ENCODE measurements around the gene TUBB2B.

The TUBB2B gene

GRCh38 chr6:3227363-3228045, at the start of gene TUBB2B:
TUBB2B (minus strand) TSS chr6:3227653; CDS start chr6:3227543, 110 bp downstream.
- peak; percentile 29 for DNase-seq

- DNase-seq: no peak
Observed at GRCh38 chr6:3277251-3277650, 49.8 kb upstream of the TUBB2B start.

GRCh38 chr6:3276174-3277167, 49.0 kb upstream of the TUBB2B start:
- no peak for DNase-seq

- no peak for DNase-seq
Observed at GRCh38 chr6:3273707-3274521, 46.5 kb upstream of the TUBB2B start.

- DNase-seq: no peak
Observed at GRCh38 chr6:3272911-3273547, 45.6 kb upstream of the TUBB2B start.

- DNase-seq: no peak
Observed at GRCh38 chr6:3271756-3272155, 44.3 kb upstream of the TUBB2B start.

GRCh38 chr6:3270258-3270657, 42.8 kb upstream of the TUBB2B start:
- DNase-seq: no peak

GRCh38 chr6:3269281-3269975, 42.0 kb upstream of the TUBB2B start:
- no peak for DNase-seq

- DNase-seq: no peak
Observed at GRCh38 chr6:3268680-3269079, 41.2 kb upstream of the TUBB2B start.

- no peak for DNase-seq
Observed at GRCh38 chr6:3267162-3267561, 39.7 kb upstream of the TUBB2B start.

- DNase-seq: no peak
Observed at GRCh38 chr6:3266170-3266569, 38.7 kb upstream of the TUBB2B start.

- no peak for DNase-seq
Observed at GRCh38 chr6:3265671-3266070, 38.2 kb upstream of the TUBB2B start.

- DNase-seq: no peak
Observed at GRCh38 chr6:3264356-3264755, 36.9 kb upstream of the TUBB2B start.

- no peak for DNase-seq
Observed at GRCh38 chr6:3263096-3263495, 35.6 kb upstream of the TUBB2B start.

- DNase-seq: no peak
Observed at GRCh38 chr6:3261921-3262320, 34.5 kb upstream of the TUBB2B start.

GRCh38 chr6:3261518-3261820, 34.0 kb upstream of the TUBB2B start:
- DNase-seq: no peak

GRCh38 chr6:3260772-3261517, 33.5 kb upstream of the TUBB2B start:
- DNase-seq: no peak

GRCh38 chr6:3260296-3260695, 32.8 kb upstream of the TUBB2B start:
- no peak for DNase-seq

GRCh38 chr6:3259491-3259958, 32.1 kb upstream of the TUBB2B start:
- peak; percentile 9 for DNase-seq

GRCh38 chr6:3258720-3259490, 31.5 kb upstream of the TUBB2B start, which contains the start of gene PSMG4:
PSMG4 (plus strand) TSS chr6:3258947; CDS start chr6:3259023, 76 bp downstream.
- DNase-seq: peak; percentile 50

All from DMS 273 treated with DMSO at 0.1 percent for 48 hours (cell line).